Left hindlimb (tissue), 1 donor: ENCODE data around the gene WSCD2.
"Not testable (repeated sequence)": the region's sequence is repeated elsewhere in the genome, so short reads cannot be mapped to it uniquely, and the experiment has no call there.

Experiments used
- DNase-seq: peaks from one replicate; pipeline ENCODE4 v3.0.0-alpha.2; 2018

Gene WSCD2

GRCh38 chr12:108201808-108202207 is 72.7 kb downstream of the WSCD2 start:
- DNase-seq = no peak

- no peak for DNase-seq
These were observed 75.3 kb downstream of the WSCD2 start for GRCh38 chr12:108204117-108204987.

- DNase-seq = no peak
These were observed 76.8 kb downstream of the WSCD2 start for GRCh38 chr12:108205864-108206263.

- DNase-seq = no peak
These were observed 79.0 kb downstream of the WSCD2 start for GRCh38 chr12:108207791-108208730.

GRCh38 chr12:108210001-108210400 is 80.9 kb downstream of the WSCD2 start:
- no peak for DNase-seq

GRCh38 chr12:108211157-108211556 is 82.1 kb downstream of the WSCD2 start:
- DNase-seq = no peak

GRCh38 chr12:108213871-108214445 is 84.9 kb downstream of the WSCD2 start:
- DNase-seq = no peak

- no peak for DNase-seq
These were observed 85.4 kb downstream of the WSCD2 start for GRCh38 chr12:108214486-108214885.

- DNase-seq = no peak
These were observed 86.4 kb downstream of the WSCD2 start for GRCh38 chr12:108215458-108215857.

- DNase-seq = no peak
These were observed 89.8 kb downstream of the WSCD2 start for GRCh38 chr12:108218921-108219320.

GRCh38 chr12:108225101-108225500 is 96.0 kb downstream of the WSCD2 start:
- not testable (repeated sequence) for DNase-seq

- no peak for DNase-seq
These were observed 97.8 kb downstream of the WSCD2 start for GRCh38 chr12:108226866-108227265.

GRCh38 chr12:108228746-108229145 is 99.7 kb downstream of the WSCD2 start:
- DNase-seq = no peak

- no peak for DNase-seq
These were observed 102.2 kb downstream of the WSCD2 start for GRCh38 chr12:108231109-108231905.

- no peak for DNase-seq
These were observed 102.9 kb downstream of the WSCD2 start for GRCh38 chr12:108231909-108232434.

- DNase-seq = no peak
These were observed 103.5 kb downstream of the WSCD2 start for GRCh38 chr12:108232565-108232964.

- DNase-seq = no peak
These were observed 105.1 kb downstream of the WSCD2 start for GRCh38 chr12:108234158-108234557.

- DNase-seq = no peak
These were observed 106.3 kb downstream of the WSCD2 start for GRCh38 chr12:108235197-108235984.

GRCh38 chr12:108235985-108236263 is 106.8 kb downstream of the WSCD2 start:
- DNase-seq = no peak

- DNase-seq = no peak
These were observed 107.3 kb downstream of the WSCD2 start for GRCh38 chr12:108236366-108236765.

- DNase-seq = no peak
These were observed 108.2 kb downstream of the WSCD2 start for GRCh38 chr12:108237272-108237671.

GRCh38 chr12:108238474-108238873 is 109.4 kb downstream of the WSCD2 start:
- no peak for DNase-seq
